GM21447 (cell line): ENCODE data around the gene SDK1.

ENCODE experiments used
- ATAC-seq: cut with Tn5 transposase; IDR thresholded peaks from one replicate; pipeline ENCODE4 v1.9.1; 2021; ENCODE audit not compliant: unreplicated experiment

SDK1 gene

DNA sequence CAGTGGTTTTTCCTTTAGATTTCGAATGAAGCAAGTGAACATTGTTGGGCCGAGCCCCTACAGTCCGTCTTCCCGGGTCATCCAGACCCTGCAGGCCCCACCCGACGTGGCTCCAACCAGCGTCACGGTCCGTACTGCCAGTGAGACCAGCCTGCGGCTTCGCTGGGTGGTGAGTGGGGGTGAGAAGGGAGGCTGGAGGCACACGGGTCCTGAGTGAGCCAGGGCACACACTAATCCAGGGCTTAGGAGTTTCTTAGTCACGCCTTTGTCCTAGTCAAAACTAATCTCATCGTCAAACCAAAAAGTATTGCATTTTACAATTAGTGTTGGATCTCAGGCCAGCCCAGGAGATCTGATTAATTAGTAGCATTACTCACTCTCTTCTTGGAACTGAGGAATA, 812.2 kb downstream of the SDK1 start:
- ATAC-seq: no peak

DNA sequence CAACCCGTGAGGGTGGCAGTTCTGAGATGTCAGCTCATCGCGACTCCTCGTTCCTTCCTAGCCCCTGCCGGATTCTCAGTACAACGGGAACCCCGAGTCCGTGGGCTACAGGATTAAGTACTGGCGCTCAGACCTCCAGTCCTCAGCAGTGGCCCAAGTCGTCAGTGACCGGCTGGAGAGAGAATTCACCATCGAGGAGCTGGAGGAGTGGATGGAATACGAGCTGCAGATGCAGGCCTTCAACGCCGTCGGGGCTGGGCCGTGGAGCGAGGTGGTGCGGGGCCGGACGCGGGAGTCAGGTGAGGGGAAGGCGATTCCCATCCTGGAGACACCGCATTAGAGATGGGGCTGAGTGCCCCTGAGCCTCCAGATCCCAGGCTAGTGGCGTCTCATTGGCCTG, 812.9 kb downstream of the SDK1 start:
- ATAC-seq: no peak

DNA sequence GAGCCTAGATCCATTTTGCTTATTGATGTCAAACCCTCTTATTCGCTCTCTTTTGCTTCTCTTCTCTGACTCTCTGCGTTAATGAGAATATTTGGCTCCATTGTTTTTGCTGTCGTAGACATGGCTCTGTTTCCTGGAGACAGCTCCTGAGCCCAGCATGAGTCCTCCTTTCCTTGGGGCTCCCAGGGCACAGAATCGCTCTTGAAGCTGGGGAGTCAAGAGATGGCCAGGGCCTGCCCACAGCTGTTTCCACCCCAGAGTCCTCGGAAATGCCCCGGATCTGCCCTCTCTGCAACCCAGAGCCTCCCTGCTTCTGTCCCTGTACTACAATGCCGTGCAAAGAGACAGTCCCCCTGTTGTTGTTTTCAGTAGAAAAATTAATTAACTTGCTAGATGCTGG, 814.4 kb downstream of the SDK1 start:
- ATAC-seq: no peak

DNA sequence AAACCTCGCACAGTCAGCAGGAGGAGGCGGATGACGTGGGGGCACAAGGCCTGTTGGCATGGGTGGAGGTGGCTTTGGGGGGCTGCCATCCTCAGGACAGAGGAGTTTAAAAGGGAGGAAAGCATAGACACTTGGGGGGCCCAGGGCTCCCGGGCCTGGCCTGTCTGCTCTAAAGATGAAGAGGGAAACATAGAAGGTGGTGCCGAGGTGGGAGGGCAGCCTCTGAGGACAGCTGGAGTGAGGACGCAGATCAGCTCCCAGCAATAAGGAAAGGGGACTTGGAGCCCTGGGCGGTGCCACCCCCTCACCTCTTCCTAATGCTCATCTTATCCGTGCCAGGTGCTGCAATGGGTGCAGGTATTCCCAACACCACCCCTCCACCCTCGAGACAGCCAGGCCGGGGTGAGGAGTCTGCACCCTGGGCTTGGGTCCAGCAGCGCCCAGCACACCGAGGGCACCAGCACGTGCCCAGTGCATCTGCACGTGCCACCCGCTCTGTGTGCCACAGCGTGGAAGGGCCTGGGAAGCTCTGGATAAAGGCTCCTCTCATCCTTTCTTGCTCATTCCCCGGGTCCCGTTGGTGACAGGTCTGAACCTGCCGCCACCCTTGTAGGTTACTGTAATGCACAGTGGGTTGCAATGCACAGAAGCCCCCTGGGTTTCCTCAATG, 815.0 kb downstream of the SDK1 start:
- ATAC-seq: no peak

DNA sequence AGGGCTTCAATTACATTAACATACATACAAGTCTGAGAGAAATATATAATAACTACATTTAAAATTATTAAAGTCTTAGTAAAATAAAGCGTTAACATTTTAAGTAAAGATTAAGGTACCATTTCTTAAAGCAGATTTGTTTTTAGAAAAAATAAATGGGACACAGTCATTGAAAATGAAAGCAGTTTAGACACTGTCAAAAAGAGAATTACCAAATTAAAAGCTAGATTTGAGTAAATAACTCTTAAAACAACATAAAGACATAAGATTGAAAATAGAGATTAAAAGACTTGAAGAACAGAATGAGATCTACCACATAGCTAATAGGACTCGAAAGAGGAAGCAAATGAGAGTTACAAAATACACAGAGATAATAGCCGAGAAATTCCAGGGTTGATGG, 818.8 kb downstream of the SDK1 start:
- ATAC-seq: no peak

DNA sequence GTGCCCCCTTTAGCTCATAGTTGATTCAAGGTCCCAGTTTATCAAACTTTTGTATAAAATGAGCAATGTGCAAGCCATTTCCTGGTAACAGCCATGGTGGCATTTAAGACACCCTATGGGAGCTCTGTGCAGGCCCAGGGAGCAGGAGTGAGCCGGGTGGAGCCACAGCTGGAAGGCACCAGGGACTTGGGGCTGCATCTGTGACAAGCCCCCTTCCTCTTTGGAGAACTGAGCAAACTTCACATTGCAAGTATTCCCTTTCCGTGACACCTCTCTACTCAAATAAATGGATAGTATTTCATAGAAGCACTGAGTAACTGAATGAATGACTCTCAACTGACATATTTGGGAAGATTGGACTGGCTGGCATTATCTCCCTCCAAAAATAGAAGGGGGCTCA, 822.3 kb downstream of the SDK1 start:
- no peak for ATAC-seq

DNA sequence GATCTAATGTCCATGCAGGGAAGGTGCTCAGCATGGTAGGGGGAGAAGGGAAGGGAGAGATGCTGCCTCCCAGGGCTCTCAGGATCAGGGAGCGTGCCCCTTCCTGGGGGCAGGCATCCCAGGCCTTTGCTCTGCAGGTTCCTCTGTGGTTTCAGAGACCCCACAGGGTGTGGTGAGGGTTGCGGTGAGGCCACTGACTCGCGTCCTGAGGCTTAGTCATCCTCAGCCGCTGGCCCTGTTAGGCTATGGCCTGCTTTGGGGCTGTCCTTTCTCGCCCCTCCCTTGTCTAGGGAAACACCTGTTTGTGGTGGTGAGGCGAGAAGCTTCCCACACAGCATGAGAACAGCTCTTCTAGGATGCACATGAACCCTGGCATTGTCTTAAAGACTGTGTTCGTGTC, 822.8 kb downstream of the SDK1 start:
- ATAC-seq: no peak

DNA sequence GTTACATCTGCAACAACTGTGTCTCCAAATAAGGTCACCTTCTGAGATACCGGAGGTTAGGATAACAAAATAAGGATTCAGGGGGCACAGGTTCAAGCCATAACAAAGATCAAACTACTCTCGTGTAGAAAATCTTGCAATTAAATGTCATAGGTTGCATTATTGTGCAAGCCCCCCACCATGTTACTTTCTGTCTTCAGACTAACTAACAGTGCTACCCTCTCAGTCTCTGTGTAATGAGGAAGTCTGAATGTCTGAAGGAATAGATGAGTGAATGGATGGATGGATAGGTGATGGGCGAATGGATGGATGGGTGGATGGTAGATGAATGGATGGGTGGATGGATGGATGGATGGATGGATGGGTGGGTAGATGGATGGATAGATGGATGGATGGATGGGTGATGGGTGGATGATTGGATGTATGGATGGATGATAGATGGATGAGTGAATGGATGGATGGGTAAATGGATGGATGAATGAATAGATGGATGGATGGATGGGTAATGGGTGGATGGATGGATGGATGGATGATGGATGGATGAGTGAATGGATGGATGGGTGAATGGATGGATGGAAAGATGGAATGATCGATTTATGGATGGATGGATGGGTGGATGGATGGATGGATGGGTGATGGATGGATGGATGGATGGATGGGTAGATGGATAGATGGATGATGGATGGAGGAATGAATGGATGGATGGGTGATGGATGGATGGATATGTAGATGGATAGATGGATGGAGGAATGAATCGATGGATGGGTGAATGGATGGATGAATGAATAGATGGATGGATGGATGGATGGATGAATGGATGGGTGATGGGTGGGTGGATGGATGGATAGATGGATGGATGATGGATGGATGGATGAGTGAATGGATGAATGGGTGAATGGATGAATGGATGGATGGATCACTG, 823.8 kb downstream of the SDK1 start:
- ATAC-seq: no peak

DNA sequence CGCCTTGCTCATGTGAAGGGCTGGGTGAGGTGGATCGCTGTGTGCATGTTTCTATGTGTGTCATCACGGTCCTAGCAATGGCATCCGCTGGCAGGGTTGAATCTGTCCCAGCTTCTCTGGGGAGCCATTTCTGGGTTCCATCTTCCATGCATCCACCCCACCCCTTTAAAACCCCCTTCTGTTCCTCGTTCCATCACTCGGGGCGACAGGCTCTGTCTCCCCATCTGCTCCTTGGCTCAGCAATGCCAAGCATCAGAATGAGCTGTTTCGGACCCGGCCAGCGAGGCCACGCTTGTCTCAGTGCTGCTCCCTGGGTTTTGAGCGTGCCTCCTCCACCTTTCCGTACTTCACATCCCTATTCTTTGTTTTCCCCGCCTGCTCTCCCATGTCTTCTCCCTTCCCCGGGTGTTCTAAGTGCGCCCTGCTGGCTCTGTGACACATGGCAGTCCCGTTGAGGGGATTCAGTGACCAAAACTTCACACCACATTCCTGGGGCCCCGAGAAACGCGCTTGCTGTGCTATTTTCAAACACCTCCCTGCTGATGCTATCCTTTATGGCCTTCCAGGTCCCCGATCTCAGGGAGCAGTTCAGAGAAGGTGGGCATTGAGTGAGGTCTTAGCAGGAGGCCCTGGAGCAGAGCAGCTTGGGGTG, 827.0 kb downstream of the SDK1 start:
- no peak for ATAC-seq

DNA sequence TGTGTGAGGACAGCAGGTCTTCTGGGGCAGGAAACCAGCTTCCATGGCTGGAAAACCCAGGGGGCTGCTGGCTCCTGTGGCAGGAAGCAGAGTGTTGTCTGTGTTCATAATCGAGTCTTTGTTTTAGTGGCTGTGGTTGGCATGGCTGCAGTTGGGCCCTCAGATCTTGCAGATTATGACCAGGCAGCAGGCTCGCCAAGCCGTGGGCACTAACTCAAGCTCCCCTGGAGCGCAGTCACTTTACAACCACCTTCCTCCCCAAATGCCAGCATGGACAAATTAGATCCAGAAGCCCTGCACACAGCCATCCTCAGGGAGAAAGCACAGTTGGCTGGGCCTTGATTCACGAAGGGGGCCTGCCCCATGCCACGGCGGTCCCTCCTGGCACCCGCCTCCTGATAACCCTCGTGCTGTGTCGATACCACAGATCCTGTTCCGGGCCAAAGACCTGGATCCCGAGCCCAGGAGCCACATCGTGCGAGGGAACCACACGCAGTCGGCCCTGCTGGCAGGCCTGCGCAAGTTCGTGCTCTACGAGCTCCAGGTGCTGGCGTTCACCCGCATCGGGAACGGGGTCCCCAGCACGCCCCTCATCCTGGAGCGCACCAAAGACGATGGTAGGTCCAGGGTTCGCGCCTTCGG, 828.5 kb downstream of the SDK1 start:
- no peak for ATAC-seq

DNA sequence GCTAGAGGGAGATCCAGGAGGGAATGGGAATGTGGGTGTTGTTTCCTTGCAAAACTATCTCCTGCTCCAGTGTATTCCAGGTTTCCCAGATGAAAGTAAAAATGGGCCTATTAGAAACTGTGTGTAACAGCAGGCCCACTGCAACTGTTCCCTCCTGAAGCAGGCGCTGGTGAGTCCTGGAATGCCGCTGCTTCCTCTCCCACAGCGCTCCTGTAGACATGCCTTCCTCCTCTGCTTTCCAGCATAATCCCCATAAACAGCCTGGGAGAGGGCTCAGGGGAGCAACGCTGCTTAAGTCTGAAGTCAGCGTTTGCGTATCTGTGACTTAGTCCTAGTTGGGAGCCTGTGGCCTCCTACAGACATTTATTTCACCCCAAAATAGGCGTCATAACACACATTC, 830.0 kb downstream of the SDK1 start:
- ATAC-seq: no peak

DNA sequence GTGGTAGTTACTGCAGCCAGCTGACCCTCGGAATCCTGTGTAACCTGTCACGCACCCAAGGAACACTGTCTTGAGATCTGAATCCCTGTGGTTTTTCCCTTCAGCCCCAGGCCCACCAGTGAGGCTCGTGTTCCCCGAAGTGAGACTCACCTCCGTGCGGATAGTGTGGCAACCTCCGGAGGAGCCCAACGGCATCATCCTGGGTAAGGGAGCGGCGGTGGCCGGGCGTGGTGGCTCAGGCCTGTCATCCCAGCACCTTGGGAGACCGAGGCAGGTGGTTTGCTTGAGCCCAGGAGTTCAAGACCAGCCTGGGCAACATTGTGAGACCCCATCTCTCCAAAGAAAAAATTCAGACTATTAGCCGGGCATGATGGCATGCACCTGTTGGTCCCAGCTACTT, 831.2 kb downstream of the SDK1 start:
- ATAC-seq: no peak

DNA sequence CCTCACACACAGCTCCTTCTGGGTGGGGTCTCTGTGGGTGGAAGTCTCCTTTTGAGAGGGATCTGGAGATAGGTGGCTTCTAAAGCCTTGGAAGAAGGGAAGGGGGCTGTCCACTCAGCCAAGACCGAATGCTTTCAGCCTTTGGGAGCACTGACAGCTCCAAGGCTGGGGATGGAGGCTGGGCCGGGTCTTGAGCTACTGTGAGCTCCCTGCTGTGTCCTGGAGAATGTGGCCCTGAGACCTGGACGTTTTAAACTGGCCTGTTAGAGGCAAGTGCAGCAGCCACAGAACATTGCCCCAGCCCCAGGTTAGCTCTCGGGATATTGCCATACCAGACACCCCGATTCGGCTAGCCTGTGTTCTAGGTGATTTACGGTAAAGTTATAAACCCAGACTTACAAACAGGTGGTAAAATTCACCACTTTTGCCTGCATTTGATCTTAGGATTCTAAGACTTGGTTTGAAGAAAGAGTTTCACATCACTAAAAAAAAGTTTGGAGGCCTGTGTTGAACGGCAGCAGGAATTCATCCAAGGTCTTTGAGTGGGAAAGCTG, 832.5 kb downstream of the SDK1 start:
- no peak for ATAC-seq

DNA sequence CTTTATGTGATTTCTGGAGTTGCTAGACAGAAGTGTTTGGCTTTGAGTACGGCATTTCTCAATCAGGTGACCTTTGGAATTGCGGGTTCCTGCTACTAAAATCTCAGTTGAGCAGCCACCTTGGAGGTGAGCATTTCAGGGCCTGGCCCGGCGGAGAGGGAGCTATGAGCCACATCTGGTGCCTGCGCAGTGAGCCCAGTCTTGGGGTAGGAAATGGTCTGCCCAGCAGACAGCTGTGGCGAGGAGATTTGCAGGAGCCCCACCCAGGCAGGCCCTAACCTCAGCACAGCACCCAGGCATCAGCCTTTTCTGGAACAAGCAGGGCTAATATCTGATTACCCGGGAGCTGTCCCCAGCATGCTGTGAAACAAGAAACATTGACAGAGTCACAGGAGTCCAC, 833.2 kb downstream of the SDK1 start:
- ATAC-seq: no peak

DNA sequence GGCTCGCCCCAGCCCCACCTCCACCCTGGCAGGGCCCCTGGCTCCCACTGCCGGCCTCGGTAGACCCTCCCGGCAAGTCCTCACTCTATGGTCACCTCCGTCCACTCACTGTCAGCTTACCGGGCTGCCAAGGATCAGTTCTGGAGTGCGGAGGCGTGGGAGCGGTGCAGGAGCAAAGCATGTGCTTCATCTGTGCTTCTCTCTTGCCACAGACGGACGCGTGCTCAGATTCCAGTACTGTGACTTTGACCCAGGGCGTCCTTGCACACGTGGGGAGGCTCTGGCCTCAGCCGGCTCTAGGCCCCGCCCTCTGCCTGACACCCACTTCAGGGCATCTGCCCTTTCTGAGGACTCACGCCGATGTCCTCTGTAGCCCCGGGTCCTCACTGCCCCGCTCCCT, 833.6 kb downstream of the SDK1 start:
- no peak for ATAC-seq

DNA sequence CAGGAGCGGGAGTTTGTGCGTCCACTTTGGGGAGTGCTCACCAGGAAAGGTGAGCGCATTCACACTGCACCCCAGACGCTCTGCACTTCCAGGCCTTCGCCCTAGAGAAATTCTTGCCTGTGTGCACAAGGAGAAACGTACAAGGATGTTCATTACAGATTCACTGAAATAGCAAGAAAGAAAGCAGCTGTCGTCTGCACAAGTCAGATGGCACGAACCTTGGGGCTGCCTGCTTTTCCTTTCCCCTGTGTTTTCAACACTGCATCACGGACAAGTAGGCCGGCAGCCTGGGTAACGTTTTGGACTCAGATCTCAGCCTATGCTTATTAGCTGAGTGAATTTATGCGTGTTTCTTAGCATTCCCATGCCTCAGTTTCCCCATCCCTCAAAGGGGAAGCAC, 834.2 kb downstream of the SDK1 start:
- ATAC-seq: no peak

DNA sequence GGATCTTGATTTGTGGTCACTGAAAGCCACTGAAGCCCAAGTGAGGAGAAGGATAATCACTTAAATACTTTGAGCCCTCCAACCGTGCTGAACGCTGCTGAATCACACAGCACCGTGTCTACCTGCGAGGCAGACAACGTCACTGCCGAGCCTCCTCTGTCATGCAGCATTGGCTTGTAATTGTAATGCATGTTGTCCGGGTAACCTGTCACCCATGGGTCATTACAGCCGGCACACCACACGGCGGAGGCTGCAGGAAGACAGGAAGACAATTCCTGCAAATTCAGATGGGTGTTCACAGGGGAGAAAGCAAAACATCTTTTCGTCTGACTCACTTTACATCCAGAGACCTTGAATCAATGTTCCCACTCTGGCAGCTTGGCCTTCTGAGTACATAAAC, 835.0 kb downstream of the SDK1 start:
- no peak for ATAC-seq

DNA sequence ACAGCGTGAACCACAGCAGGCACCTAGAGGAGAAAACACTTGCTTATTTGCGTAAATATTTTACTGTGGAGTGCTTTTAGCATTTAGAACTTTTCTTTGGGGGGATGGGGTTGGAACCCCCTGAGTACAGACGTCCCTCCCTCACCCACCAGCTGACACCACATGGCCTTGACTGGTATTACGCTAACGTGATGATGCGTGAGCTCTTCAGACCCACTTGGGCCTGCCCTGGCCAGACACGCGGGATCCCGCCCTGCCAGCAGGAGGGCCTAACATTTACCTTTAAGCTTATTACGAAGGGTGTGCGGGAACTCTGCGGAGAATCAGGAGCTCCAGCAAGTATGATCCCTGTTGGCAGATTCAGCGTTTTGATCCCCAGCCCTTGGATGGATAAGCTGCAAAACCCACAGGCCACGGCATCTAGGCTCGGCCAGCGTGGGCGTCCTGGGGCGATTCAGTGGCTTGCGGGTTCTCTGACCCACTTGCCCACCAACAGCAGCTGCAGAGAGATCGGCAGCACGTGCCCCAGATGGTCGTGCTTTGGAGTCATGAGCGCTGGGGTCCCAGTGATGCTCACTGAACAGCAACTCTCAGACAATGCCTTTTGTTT, 835.6 kb downstream of the SDK1 start:
- no peak for ATAC-seq

DNA sequence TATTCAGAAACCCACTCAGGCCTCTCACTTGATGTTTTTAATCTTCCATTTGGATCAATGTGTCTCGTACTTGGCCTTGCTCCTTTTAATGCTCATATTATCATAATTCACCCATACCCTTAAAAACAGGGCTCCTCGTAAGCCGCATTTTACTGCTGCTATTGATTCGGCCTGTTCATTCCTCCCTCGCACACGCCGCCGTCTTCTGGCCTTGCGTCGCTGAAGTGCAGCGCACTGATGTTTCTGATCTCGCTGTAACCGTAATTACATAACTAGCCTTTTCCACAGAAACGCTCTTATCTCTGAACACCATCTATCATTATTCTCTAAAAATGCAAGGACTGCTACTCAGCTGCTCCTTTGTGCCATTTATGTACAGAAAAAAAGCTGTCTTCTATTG, 836.5 kb downstream of the SDK1 start:
- no peak for ATAC-seq

DNA sequence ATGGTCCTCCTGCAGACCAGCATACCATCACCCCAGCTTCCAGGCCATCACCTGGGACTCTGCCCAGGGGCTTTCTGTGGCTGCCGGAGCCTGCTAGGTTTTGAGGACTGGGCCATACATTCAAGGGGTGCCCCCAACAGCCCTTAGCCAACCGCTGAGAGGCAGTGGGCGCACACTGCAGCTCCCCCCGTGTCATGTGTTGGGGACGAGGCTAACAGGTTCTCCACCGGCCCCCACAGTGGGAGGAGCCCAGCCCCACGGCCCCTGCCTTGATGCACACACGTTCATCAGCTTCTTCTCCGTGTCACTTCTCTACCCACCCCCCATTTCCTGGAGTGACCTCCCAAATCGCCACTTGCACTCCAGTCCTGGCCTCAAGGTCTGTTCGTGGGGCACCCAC, 837.8 kb downstream of the SDK1 start:
- ATAC-seq: no peak
